GM18951 (cell line): ENCODE measurements around the gene ARHGAP30.
"Not testable (repeated sequence)": the region's sequence is repeated elsewhere in the genome, so short reads cannot be mapped to it uniquely, and the experiment has no call there.

Source experiments
- POLR2A ChIP-seq: IDR thresholded peaks from 4 replicates; pipeline ENCODE4 v1.6.1; 2011; ENCODE audit warnings: mild to moderate bottlenecking; ENCODE audit not compliant: insufficient read length, insufficient read depth; ENCODE audit errors: extremely low read depth
- in situ Hi-C: fragments of 300-500 bp; cut with MboI; formaldehyde crosslinking; loops from one replicate; pipeline ENCODE4 v1.12.0; 2022; ENCODE audit warnings: low sequenced_read_pairs, mixed read lengths, inconsistent platforms; ENCODE audit not compliant: unreplicated experiment

ARHGAP30 gene, protein sequence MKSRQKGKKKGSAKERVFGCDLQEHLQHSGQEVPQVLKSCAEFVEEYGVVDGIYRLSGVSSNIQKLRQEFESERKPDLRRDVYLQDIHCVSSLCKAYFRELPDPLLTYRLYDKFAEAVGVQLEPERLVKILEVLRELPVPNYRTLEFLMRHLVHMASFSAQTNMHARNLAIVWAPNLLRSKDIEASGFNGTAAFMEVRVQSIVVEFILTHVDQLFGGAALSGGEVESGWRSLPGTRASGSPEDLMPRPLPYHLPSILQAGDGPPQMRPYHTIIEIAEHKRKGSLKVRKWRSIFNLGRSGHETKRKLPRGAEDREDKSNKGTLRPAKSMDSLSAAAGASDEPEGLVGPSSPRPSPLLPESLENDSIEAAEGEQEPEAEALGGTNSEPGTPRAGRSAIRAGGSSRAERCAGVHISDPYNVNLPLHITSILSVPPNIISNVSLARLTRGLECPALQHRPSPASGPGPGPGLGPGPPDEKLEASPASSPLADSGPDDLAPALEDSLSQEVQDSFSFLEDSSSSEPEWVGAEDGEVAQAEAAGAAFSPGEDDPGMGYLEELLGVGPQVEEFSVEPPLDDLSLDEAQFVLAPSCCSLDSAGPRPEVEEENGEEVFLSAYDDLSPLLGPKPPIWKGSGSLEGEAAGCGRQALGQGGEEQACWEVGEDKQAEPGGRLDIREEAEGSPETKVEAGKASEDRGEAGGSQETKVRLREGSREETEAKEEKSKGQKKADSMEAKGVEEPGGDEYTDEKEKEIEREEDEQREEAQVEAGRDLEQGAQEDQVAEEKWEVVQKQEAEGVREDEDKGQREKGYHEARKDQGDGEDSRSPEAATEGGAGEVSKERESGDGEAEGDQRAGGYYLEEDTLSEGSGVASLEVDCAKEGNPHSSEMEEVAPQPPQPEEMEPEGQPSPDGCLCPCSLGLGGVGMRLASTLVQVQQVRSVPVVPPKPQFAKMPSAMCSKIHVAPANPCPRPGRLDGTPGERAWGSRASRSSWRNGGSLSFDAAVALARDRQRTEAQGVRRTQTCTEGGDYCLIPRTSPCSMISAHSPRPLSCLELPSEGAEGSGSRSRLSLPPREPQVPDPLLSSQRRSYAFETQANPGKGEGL

DNA sequence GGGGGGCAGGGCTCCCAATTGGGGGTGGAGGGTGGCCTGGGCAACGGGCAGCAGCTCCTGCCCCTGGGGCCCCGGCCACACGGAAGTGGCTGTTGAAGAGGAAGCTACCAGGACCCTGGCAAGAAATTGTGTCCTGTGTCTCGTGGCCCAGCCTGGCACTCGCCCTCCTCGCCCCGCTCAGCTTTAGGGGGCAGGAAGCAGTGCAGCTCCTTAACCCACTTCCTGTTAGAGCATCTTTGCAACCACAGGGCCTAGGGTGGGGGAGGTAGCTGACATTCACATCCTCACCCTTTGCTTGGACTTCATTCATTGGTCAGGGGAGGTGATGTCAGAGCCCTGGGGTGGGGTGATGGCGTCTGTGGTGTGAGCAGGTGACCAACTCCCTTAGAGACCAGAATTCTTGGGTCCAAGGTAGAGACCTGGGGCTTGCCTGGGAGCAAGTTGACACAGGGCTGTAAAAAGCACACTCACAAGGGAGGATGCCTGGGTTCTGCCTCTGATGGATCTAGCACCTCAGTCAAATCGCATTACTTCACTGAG lies at the start of gene ARHGAP30:
Gene ARHGAP30, minus strand, starts transcription at position 161 of the 540 bp plus-strand sequence. CDS start 267 bp downstream, outside the sequence.
- TF ChIP-seq POLR2A, result peak; percentile 83
- in situ Hi-C loops, result no loop called here

DNA sequence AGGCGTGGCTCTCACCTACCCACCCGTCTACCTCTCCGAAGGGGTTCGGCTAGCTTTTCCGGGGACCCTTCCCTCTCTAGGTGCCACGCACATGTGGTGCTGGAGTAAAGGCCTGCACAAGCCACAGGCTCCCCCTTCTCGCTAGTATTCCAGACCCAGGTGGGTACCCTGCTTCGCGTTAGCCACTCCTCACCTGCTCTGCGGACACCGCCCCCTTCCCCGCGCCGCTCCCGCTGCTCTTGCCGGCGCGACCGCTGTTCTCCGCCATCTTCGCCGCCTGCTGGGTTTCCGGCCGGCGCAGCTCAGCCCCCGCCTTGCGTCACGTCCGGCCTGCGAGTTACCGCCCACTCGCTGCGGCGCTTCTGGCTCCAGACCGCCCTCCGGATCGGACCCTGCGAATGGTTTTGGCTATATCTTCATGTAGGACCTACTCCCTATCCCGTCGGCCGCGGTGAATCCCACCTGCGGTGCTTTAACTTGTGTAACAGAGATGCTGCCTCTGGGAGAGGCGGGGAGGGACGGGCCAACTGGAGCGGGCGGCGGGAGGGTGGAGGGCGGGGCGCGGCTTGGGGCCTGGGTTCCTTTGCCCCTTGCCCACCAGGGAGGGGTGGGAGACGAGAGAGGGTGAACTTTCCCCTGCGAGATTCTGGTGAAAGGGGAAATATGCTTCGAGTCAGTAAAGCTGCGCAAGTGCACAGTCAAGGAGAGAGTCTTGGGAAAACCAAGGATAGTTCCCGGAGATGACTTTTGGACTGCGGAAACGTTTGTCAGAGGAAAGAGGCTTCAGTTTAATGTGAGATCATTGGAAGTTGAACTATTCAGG lies 48.3 kb upstream of the ARHGAP30 start, which contains the start of the genes NIT1 and PFDN2:
Gene NIT1, plus strand, starts transcription at position 347 of the 823 bp plus-strand sequence. Its CDS starts 72 bp downstream, at position 419.
Gene PFDN2, minus strand, starts transcription at position 279 of the 823 bp plus-strand sequence. Its CDS starts 11 bp downstream, at position 268.
- peak; percentile 94 for TF ChIP-seq POLR2A
- in situ Hi-C loops, result no loop called here

DNA sequence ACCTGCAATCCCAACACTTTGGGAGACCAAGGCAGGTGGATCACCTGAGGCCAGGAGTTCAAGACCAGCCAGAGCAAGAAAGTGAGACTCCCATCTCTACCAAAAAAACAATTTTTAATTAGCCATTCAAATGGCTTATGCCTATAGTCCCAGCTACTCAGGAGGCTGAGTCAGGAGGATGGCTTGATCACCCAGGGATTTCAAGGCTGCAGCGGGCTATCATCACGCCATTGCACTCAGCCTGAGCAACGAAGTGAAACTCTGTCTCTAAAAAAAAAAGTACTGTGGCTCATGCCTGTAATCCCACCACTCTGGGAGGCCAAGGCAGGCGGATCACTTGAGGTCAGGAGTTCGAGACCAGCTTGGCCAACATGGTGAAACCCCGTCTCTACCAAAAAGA lies 46.3 kb upstream of the ARHGAP30 start:
- in situ Hi-C loops, result not testable (repeated sequence)

DNA sequence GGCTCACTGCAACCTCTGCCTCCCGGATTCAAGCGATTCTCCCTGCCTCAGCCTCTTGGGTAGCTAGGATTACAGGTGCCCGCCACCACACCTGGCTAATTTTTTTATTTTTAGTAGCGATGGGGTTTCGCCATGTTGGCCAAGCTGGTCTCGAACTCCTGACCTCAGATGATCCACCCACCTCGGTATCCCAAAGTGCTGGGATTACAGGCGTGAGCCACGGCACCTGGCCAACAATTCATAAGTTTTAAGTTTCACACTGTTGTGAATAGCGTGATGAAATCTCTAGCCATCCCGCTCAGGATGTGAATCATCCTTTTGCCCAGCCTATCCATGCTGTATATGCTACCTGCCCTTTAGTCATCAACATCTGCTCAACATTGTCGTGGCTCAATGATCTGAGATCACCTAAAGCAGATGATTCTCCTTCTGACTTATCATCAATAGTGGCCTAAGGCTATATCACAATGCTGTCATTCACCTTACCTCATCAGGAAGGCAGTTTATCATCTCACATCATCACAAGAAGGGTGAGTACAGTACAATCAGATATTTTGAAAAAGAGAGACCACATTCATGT lies 45.5 kb upstream of the ARHGAP30 start:
- in situ Hi-C loops, result no loop called here
- no peak for TF ChIP-seq POLR2A

DNA sequence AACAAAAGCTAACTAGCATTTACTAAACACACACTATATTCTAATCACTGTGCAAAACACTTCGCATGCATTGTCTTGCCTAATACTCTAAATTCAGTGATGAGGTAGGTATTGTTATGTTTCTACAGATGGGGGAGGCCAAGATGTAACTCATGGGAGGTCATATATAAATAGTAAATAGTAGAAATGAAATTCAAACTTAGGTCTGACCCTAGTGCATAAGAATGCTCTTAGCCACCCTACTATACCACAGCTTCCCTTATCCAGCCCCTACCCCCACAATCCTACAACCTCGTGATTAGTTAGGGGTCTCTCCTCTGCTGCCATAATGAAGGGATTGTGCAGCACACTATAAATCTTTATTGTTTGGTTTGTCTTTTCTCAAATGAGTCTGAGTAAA lies 44.9 kb upstream of the ARHGAP30 start:
- TF ChIP-seq POLR2A, result no peak
- in situ Hi-C loops, result no loop called here

DNA sequence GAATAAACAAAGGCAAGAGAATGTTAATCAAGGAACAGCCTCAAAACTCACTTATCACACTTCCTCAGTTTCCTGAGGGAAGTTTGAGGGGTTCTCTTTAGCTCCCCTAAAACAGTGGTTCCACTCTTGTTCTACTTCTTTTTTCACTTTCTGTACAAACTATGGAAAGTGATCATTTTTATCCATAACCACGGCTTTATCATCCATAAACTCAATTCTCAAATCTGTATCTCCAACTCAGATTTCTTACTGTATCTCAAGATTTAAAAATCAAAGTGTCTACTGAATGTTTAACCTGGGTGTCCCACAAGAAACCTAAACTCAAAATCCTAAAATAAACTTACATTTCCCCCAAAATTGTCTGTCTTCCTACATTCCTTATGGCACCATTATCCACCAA lies 44.2 kb upstream of the ARHGAP30 start:
- in situ Hi-C loops, result no loop called here
- TF ChIP-seq POLR2A, result no peak

DNA sequence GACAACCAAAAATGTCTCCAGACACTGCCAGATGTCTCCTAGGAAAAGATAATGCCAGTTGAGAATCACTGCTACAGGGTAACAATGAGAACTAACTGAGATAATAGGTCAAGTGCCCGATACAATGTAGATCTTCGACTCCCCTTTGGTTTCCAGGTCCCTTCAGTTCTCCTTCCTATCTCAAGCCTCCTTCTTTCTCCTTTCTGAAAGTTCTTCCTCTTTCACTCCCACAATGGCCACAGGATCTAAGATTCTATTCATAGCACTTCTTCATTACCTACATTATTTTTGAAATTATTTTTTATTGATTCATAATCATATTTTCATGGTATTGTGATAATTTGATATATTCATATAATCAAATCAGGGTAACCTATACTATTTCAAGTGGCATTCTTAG lies 41.8 kb upstream of the ARHGAP30 start:
- TF ChIP-seq POLR2A, result no peak
- in situ Hi-C loops, result no loop called here

DNA sequence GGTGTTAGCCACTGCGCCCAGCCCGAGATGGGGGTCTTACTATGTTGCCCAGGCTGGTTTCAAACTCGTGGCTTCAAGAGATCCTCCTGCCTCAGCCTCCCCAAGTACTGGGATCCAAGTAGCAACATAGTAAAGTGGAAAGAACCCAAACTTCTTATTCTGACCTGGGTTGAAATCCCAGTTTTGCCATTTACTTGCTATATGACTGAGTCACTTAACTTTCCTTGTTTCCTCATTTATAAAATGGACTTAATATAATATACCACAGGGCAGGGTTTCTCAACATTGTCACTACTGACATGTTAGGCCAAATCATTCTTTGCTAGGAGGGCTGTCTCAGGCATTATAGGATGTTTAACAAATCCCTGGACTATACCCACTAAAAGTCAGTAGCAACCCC lies 41.4 kb upstream of the ARHGAP30 start:
- in situ Hi-C loops, result no loop called here

DNA sequence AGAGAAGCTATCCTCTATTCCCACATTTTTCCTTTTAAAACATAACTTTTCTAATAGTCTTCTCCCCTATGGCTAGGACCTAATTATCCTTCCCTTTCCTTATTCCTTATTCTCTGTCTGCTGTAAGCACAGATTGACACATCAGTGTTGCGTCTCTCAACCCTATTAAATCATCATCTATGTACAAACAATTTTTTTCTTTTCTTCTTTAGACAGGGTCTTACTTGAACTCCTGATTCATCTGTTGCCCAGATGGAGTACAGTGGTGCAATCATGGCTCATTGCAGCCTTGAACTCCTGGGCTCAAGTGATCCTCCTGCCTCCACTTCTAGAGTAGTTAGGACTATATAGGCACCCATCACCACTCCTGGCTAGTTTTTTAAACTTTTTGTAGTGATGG lies 36.7 kb upstream of the ARHGAP30 start:
- in situ Hi-C loops, result no loop called here
- no peak for TF ChIP-seq POLR2A

More for the DNA sequence above, 41.4 kb upstream of the ARHGAP30 start:
- TF ChIP-seq POLR2A, result no peak

DNA sequence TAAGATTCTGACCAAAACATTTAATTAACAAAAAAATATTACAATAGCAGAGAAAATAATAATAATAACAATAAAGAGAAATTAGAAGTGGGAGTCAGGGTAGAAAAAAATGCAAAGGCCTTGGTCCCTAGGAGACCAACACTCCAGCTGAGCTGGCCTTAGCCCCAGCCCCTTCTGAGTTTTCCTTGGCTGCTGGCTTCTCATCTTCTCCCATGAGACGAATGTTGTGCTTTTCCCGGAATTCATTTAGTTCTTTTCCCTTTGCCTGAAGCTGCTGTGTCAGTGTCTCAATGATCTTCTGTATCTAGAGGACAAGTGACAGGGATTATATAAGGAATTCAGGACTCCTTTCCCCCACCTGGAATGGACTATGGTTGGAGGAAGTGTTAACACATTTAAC lies 30.9 kb upstream of the ARHGAP30 start:
- in situ Hi-C loops, result no loop called here
- no peak for TF ChIP-seq POLR2A

DNA sequence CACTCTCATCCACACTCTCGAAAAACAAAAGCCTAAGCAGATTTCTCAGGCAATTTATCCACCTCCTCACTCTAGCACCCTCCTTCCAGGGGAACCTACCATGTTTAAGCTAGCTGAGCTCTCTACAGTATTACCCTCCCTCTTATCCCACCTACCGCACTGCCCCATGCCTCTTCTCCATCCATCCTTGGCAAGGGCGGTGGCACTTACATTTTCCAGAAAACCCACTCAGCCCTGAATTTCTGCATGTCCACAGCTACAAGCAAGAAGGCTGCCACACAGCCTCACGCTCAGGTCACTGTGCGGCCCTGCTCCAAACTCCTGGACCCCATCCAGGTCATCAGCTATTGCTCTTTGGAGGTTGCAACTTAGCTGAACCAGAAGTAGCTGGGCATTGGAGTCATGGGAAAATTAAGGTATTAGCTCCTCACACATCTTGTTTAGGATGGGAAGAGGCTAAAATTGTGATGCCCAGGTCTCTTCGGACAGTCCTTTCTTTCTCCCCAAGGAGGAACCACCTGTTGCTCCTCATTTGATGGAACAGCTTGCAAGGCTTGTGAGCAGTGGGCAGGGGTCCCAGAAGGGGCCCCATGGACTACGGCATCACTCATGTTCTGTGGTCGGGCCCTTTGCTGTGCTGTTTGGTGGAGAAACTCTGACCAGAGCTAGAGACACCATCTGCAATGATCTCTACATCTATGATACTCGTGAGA lies 29.6 kb upstream of the ARHGAP30 start:
- TF ChIP-seq POLR2A, result no peak
- in situ Hi-C loops, result no loop called here
